Measurements from ENCODE around the gene SMURF1.

The SMURF1 gene

GRCh38 chr7:98978672-98979071 is 165.2 kb downstream of the SMURF1 start:
- ATAC-seq = no peak
- Mint-ChIP-seq H3K4me3 (no peak overlapping the region), H3K9me3 (no peaks in the 10 kb centered on the region), H3K36me3 (peaks cover 100% of the 10 kb centered on the region), H3K27ac (no peak overlapping the region), H3K4me1 (no peaks in the 10 kb centered on the region)
- DNase-seq (ENCODE audit: low spot score in 2 of 2) = no peak
